Activated CD8-positive, alpha-beta memory T cell treated with anti-CD3 and anti-CD28 coated beads, Interleukin-2, amount 50 U/mL, for 1 hour (primary cell): ENCODE measurements around the gene ST6GALNAC3.

Source experiments
- DNase-seq: peaks from one replicate; pipeline ENCODE4 v3.0.0-alpha.2; 2020; ENCODE audit errors: extremely low read depth

Gene ST6GALNAC3

DNA sequence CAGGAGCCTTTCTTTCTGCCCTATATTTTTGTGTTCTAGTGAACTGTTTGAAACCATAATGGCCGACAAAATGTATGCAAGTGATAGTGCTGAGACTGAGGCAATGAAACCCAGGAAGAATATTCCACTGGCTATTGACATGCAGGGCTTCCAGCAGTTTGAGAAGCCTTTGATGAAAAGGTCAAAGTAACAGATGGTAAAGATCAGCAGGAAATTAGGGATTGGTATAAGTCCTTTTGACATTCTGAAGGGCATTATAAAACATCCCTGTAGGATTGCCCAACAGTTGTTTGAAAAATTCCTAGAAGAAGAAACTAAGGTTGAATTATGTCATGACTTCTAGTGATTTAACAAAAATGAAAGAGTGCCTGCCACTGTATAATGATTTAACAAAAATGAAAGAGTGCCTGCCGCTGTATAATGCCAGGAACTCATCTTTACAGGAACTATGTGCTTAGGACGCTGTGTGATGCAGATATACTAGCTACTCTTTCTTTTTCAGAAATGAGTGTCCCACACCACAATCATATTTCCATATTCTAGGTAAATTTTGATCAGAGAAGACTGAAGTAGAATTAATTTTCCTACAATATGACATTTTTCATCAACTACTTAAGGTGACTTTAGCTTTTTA, 508.8 kb downstream of the ST6GALNAC3 start:
- DNase-seq: no peak

DNA sequence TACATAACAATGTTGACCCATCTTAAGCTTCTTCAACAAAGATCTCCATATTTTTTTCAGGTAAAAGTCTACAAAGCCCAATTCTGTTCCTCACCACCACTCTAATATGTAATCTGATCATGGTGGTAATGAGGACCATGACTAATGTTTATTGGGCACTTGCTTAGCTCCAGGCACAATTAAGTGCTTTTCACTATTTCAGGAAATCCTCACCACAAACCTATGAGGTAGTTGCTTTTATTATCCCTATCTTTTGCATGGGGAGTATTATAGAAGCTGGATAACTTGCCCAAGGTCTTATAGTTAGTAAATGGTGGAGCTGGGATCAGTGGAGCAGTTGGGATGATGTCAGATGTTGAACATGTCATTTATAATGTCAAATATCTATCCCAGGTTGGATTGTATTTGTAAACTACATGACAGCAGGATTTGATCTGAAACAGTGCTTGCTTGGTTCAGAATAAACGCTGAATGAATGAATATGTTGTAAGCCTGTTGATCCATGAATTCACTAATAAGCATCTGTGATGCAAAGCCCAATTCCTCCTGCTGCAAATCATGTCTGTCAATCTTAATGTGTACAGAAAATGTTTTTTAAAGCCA, 509.4 kb downstream of the ST6GALNAC3 start:
- DNase-seq: no peak

DNA sequence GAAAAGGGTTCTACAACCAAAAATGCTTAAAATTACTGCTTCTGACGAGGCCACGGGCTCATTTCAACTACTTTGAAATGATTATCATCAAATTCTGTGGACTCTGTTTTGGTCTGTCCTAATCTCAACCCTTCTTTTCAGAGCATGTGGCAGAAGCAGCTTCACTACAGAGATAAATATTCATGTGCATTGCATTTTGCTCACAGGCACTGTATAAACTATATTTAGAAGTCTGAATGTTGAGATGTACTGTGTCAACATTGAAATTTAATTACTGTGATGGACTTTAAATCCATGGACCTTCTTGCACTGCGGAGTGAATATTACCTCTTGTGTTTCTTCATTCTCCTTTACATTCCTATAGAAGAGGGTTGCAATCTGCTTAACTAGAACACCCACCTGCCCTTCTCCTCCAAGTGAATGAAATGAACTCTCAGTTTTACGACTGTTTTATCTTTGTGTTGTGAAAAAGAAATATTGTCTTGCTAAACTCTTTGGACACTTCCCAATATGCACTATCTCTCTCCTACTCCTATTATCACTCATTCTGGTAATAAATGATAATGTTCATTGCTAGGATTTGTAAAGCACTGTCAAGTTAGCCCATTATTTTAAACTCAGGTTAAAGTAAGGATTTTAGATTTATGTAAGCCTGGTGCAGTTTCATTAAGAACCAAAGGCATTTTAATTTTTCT, 511.6 kb downstream of the ST6GALNAC3 start:
- DNase-seq: no peak

DNA sequence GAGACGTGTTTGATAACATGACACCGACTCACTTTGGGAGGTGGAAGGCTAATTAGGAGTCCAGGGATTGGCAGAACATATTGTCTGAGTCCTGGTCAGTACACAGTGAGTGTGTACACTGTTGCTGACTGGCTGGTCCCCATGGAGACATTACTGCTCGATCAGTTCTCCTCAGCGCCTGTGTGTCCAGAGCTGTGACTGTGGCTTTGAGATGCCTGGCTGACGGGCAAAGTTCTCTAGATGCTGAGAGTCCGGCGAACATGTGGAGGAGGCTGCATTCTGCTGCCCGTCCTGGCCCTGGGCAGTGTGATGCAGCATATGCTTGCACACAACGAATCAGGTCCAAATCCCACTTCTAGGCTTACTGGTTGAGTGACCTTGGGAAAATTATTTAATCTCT, 512.7 kb downstream of the ST6GALNAC3 start:
- no peak for DNase-seq

DNA sequence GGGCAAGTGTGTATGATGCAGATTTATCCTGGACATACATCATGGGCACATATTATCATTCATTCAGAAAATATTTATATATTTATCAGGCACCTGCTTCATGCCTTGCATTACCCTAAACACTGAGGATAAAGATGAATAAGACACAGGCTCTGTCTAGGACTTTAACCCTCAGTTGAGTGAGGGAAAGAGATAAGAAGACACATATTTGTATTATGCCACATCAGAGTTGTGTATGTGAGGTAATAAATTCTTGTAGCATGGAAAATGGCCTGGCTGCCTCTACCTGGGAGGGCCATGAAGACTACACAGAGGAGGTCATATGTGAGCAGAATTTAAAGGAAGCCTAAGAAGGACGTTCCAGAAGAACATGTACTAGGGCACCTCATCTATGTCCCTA, 516.9 kb downstream of the ST6GALNAC3 start:
- DNase-seq: no peak

DNA sequence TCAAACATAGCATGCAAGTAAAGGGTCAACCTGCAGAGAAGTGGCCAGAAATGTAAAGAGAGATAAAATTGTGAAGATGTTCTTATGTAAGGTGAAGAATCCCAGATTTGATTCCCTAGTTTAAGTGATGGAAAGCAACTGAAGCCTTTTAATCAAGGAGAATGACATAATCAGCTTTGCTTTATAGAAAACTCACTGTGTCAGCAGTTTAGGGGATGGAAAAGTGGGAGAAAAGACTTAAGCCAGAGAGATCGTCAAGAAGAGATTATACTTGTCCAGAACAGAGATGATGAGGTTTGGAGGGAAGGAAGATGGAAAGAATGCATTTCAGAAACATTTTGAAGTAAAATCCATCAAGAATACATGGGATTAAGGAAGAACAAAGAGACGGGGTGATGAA, 517.4 kb downstream of the ST6GALNAC3 start:
- DNase-seq: no peak

DNA sequence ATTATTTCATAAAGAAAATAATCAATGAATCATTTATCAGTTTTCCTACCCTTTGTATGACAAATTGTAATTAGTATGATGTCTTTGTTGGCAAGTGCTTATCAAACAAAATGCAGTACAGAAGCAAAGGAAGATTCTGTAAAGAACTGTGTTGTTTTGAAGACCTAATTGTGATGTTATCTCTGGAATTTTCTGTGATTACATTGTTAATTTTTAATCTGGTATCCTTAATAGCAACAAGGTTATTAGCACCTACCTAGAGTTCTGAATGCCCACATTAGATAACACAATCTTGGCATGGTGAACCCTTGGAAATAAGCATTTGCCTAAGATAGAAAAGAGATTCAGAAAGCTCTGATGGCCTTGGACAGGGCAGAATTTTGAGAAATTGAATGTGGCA, 518.6 kb downstream of the ST6GALNAC3 start:
- DNase-seq: no peak

DNA sequence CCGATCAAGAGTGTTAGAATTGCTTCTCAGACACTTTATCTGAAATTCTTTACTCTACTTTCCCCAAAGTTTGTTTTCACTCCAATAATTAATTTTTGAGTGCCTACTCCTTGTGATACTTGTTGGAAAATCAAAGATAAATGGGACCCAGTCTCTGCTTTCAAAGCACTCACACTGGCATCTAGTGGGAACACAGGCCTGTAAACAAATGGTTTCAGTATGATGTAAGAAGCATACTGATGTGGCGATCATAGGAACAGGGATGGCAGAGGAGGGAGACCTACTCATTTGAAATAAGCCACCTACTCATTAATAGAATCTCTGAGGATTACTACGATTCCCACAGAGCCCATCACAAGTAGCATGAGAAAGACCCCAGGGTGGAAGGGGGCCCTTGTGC, 519.1 kb downstream of the ST6GALNAC3 start:
- DNase-seq: no peak

DNA sequence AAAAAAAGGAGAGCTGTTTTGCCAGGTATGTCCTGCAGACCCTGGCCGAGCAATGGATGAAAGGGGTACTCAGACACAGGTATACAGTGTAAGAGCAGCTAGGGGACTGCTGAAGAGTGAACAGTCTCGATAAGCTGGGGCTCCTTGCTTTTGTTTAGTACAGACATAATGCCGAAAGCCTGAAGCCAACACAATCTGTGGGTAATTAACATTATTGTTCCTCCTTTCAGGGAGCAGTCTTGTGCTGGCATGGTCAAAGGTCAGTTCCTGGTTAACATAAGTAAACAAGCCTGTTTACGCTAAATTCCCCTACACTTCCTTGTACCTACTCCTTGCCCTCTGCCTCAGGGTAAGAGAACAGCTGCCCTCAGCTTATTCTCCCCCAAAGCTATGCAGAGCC, 520.5 kb downstream of the ST6GALNAC3 start:
- DNase-seq: no peak

DNA sequence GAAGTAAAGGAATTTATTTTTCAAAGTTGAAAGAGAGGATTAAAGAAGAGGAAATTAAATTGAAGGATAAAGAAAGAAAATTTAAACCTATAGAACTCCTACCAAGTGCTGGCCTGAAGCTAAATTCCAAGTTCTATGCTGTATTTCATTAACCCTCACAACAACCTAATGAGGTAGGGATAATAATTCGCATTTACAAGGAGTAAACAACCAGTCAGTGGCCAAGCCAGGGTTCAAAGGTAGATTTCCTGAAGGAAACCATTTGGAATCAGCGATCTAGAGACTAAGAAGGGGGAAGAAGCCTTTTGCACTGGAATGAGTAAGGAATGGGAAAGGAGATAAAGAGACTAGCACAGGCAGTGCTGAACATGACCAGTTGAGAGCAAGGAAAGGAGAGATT, 526.9 kb downstream of the ST6GALNAC3 start:
- no peak for DNase-seq

DNA sequence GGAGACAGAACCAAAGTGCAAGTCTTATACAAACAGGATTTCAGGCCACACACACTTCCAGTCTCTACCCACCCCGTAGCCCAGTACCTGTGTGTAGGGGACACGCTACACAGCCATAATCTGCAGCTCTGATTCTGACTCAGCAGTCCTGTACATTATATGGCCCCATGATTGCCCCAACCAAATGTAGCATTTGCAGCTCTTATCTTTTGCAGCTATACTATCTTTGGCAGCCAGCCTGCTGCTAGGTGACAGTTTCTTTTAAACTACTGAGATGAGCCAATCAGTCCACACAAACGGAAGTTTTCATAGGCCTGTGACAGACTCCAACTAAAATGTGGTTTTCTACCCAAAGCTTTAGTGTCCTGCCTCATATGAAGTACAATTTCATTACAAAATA, 533.2 kb downstream of the ST6GALNAC3 start:
- no peak for DNase-seq

DNA sequence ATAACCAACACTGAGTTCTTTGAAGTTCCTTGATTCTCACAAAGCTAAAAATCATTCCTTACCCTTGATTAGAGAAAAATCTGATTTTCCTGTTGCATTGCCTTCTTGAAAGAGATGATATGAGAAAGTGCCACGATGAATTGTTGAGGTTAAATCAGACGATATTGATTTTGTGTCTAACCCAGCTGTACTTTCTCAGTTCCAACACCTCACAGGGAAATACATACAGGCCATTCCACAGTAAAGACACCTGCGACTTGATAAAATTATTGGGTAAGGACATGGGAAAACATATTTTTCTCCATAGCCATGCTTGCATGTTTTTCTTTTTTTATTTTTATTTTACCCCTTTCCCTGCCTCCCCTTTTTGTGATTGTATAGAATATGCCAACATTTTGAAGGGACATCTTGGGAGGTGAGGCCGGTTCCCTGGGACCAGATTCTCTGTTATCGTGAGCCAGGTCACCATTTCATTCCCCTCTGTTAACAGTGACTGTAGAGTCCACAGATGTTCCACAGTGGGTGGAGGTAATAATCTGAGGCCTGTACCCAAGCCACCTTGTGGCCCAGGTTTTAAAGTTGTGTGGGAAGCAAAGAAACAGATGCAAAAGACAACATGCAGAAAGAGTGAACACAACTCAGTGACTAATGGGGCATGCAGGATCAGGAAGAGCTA, 537.4 kb downstream of the ST6GALNAC3 start:
- DNase-seq: no peak

DNA sequence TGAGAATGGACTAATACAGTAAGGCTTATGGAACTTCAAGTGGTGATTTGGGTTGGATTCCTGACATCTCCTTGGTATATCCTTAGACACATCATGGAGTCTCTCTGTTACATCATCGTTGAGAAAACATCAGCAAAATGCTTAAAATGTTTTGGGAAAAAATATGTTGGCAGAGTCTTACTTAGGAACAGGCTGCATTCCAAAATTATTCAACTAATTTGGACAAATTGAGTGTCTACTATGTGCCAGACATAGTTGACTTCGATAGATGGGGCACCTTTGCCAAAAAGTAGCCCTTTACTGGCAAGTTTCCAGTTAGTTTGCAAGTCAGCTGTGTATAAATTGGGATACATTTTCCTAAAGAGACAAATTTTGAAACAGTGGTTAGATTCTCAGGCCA, 539.3 kb downstream of the ST6GALNAC3 start:
- no peak for DNase-seq

DNA sequence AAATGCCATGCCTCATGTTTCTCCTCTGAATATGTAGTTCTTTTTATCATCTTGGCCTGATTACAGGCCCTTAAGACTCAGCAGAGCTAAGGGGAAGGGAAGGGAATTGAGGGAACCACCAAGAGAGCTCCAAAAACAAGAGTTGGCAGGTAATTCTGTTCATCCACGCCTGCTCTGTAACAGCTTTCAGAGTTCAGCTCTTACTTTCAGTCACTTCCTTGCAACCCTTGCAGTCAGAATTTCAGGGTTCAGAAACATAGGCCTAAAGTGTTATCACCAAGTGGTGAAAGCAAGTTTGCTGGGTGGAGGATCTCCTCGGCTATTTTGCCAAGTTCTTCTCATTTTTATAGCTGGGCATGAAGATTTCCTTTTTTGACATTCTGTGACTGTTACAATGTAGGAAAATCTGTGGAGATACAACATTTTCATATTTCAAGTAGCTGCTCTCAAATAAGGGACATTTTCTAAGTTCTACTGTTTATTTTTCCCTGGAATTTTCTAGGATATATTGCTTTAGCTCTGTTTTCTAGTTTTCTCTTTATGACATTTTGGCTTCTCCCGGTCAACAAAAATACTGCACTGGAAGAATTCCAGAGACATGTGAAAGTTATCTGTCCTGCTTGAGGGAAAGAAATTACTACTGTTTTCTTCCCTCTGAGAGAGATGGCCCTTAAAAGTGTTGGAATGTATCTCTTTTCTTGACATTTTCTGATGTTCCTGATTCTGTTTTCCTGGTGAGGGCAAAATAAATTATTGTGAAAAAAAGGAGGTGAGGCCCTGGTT, 540.9 kb downstream of the ST6GALNAC3 start:
- no peak for DNase-seq

DNA sequence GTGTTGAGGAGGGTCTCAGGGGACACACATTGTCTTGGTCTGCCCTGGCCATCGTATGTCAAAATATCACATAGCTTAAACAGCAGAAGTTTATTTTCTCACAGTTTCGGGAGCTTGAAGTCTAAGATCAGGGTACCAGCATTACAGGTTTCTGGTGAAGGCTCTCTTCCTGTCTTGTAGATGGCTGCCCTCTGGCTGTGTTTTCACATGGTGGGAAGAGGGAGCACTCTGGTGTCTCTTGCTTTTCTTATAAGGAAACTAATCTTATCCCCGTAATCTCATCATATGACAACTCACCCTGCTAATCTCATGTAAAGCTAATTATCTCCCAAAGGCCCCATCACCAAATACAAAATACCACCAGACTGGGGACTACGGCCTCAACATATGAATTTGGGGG, 545.8 kb downstream of the ST6GALNAC3 start:
- no peak for DNase-seq

DNA sequence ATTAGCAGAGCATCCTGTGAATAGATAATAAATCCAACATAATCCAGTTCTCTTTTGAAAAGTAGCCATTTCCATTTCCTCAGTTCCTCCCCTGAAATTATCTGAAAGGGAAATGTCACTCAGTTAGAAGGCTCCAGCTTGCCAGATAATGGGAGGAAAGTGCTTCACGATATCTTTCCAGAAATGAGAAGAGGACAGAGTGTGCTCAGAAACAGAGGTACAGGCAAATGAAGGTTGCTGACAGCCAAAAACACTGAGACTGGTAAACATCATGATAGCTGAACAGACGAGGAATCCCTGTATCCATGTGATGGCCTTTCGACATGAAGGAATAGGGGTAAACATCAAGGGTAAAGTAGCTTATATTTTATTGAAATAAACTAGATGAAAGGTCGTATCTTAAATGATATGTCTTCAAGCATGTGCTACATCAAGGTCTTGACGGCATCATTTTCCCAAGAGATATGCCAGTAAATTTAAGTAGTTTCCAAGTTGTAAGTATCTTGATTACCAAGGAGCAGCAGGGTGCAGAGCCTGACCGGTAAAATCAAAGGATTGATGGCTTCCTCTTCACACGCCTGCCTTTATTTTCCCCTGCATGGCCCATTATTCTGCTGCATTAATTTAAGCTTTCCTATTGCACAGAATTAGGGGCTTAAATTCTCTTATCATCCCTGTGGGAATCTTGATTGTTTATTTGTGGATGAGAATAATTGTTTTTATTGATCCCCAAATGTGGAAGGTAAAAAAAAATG, 548.4 kb downstream of the ST6GALNAC3 start:
- no peak for DNase-seq

DNA sequence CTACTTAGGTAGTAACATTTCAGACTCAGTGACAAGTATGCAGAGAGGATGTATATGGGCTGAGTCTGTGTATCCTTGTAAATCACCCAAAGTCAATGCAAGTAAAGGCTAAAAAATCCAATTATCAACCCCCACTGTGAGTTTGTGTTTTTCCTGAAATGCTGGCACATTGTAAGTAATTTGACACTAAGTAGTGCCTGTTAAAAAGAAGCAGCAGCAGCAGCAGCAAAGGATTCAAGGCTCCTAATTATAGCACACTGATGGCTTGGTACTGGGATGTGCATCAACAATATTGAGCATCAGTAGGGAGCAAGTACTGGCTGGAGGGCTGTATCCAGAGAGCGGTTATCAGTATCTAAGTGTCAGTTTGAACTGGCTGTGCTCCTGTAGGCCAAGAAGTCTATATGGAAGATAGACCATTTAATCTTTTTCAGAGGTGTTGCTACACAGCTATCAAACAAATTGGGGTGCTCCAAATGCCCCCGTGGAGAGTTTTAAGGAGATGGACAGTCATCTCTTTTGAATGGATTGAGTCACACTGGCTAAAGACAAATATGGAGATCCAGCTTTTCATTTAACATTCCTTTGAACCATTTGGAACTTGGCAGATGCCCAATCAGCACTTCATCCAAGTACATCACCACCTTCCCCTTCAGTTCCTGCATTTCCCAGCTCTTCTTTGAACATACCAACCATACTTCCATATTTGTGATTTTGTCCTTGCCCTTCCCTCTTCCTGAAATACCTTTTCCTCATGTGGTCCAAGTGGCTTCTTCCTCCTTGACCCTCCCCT, 551.5 kb downstream of the ST6GALNAC3 start:
- no peak for DNase-seq

DNA sequence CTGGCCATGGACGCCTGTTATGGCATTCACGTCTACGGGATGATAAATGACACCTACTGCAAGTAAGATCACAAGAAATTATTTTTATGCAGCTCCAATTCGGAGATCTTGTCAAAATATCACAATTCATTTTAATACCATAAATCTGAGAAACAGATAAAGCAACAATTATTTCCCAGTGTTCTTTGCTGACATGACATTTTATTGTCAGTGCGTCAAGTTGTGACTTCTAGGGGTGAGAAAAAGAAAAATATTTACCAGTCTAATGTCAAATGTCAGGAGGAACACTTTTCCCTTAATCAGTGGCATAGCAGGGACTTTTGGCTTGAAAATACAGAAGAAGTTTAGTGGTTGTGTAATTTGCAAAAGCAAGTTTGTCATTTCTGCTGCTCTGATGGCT, 553.0 kb downstream of the ST6GALNAC3 start:
- no peak for DNase-seq

DNA sequence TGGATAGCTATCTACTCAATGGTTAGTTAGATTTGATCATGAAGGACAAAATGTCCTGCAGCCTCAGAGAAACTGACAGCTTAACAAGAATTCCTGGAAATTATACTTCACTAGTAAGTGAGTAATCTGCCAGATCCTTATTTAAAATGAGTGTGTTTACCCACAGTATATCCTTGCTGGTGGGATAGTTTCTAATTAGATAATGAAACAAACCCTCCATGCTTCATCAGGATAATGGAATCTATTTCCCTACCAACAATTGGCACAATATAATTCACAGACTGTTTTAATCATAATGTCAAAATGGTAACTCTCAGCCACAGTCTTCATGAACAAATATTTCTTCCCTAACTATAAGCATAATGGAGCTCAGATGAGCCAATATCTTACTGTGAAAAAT, 553.4 kb downstream of the ST6GALNAC3 start:
- no peak for DNase-seq

DNA sequence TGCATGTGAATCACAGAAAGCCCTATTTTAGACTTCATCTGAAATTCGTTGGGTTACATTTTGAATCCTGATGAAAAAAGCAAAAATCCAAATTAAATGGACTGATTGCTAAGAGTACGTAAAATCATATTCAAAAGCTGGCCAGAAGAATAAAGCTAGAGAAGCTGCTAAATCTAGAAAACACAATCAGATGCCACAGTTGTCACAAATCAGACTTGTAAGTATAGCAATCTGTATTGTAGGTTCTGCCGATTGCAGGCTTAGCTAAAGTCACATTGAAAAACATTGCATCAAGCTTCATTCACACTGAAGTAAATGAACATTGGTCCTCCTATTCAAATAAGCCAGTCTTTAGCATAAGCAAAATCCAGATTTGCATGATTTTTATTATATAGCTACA, 557.6 kb downstream of the ST6GALNAC3 start:
- DNase-seq: no peak

DNA sequence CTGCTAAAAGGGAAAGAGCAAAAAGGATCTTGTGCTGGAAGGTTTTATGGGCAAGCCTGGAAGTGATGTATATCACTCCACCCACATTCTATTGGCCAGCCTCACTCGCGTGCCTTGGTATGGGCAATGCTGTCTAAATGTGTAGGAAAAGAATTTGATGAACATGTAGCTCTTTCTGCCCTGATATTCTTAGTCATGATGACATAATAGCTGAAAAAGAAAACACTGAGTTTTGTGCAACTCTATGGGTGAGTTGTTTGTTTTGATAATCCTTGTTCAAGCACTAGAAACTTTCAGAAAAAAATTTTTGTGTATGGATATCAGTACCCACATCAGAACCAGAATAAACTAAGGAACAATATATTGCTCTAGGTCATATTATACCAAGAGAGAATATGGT, 561.2 kb downstream of the ST6GALNAC3 start:
- DNase-seq: no peak
